Lower leg skin (tissue), 4 donors: ENCODE results near the gene KMT2D. TPM values are rescaled to one million over a fixed set of nuclear protein-coding genes. Genes with fewer than 3 reads are reported as not detected.

Source experiments
- DNase-seq, 2 donors: peaks; one replicate each; pipeline ENCODE4 v3.0.0-alpha.2; 2019; ENCODE audit warnings: low spot score in 2 of 2
- H3K4me3 ChIP-seq: fragments of 200-600 bp; sonication (generic); 2 replicates; pipeline ENCODE4 v1.5.1; 2017; ENCODE audit warnings: mild to moderate bottlenecking, low read depth; ENCODE audit not compliant: poor library complexity, severe bottlenecking
- CTCF ChIP-seq, 3 donors: fragments of 450-650 bp; IDR thresholded peaks; one replicate each; pipeline ENCODE4 v1.5.1; 2016; ENCODE audit warnings: antibody characterized with exemption in 3 of 3, mild to moderate bottlenecking in 3 of 3, moderate library complexity in 2 of 3
- POLR2A ChIP-seq, 2 donors: fragments of 450-650 bp; IDR thresholded peaks; one replicate each; pipeline ENCODE4 v1.6.1; 2016 to 2017; ENCODE audit warnings: antibody characterized with exemption in 2 of 2, mild to moderate bottlenecking in 1 of 2, moderate library complexity in 1 of 2
- WGBS, 2 donors: methylation state at CpG; one replicate each; pipeline ENCODE4 v1.1.5; 2018; 5-methylcytosine and 5-hydroxymethylcytosine counted together
- intact Hi-C: fragments of 100-400 bp; cut with DNase I; formaldehyde crosslinking; loops from one replicate; pipeline ENCODE4 v1.15.0; 2023; ENCODE audit warnings: low total_unique reads
- total RNA-seq, 4 donors: library from RNA; depleted of rRNA; stranded (reverse); fragments of >200 nt; gene quantifications; one replicate each; pipeline ENCODE4 v1.1.0, GENCODE V29; 2016

The KMT2D gene
- total RNA-seq, 4 donors from 2014 or later, result 43.2 to 169 (median 79.6) TPM

- H3K4me3 ChIP-seq, result no peak overlapping the region
- no peak for DNase-seq
- WGBS, 2 donors, result 70 to 74% methylated on average over 16 of the region's 16 CpGs
- intact Hi-C loops, result no loop called here
- TF ChIP-seq POLR2A (IDR thresholded peaks at IDR 0.05) (no peak), CTCF (IDR thresholded peaks at IDR 0.05) (no peak)
Observed at GRCh38 chr12:49052451-49053208, 8.0 kb downstream of the KMT2D start.

GRCh38 chr12:49051777-49052438 is 8.7 kb downstream of the KMT2D start:
- no peak for DNase-seq
- intact Hi-C loops, result no loop called here
- no peak for TF ChIP-seq POLR2A (IDR thresholded peaks at IDR 0.05)
- TF ChIP-seq CTCF (IDR thresholded peaks at IDR 0.05), result no peak
- H3K4me3 ChIP-seq, result no peak overlapping the region
- 89 to 91% methylated on average over 20 of the region's 20 CpGs for WGBS, 2 donors

GRCh38 chr12:49051373-49051764 is 9.2 kb downstream of the KMT2D start:
- no peak for TF ChIP-seq POLR2A (IDR thresholded peaks at IDR 0.05)
- no peak for TF ChIP-seq CTCF (IDR thresholded peaks at IDR 0.05)
- WGBS, 2 donors, result 90 to 92% methylated on average over 16 to 18 of the region's 18 CpGs
- DNase-seq, result no peak
- H3K4me3 ChIP-seq, result no peak overlapping the region
- intact Hi-C loops, result no loop called here

- 88 to 94% methylated on average over 9 to 13 of the region's 13 CpGs for WGBS, 2 donors
- intact Hi-C loops, result no loop called here
- TF ChIP-seq CTCF (IDR thresholded peaks at IDR 0.05) (no peak), POLR2A (IDR thresholded peaks at IDR 0.05) (no peak)
- DNase-seq, result no peak
- no peak overlapping the region for H3K4me3 ChIP-seq
Observed at GRCh38 chr12:49050507-49051372, 9.9 kb downstream of the KMT2D start.

GRCh38 chr12:49049566-49050224 is 10.9 kb downstream of the KMT2D start:
- WGBS, 2 donors, result 79 to 83% methylated on average over 20 of the region's 20 CpGs
- no peak for DNase-seq
- no peak for TF ChIP-seq CTCF (IDR thresholded peaks at IDR 0.05)
- TF ChIP-seq POLR2A (IDR thresholded peaks at IDR 0.05), result no peak
- intact Hi-C loops, result no loop called here
- no peak overlapping the region for H3K4me3 ChIP-seq
